Trophoblast cell (in vitro differentiated cells and primary cell): ENCODE data around the gene NLRX1.

Source experiments
- DNase-seq, 2 donors: peaks; one replicate each; pipeline ENCODE4 v3.0.0-alpha.2; 2016
- H2AFZ ChIP-seq: 2 replicates; pipeline ENCODE4 v1.6.1; 2013; ENCODE audit warnings: low read length, moderate library complexity, mild to moderate bottlenecking; ENCODE audit not compliant: insufficient read depth, poor library complexity
- H2AK5ac ChIP-seq: 2 replicates; pipeline ENCODE4 v1.6.1; 2013; ENCODE audit warnings: mild to moderate bottlenecking, low read length
- H2BK120ac ChIP-seq: 2 replicates; pipeline ENCODE4 v1.6.1; 2013; ENCODE audit warnings: low read length, mild to moderate bottlenecking, moderate library complexity; ENCODE audit not compliant: insufficient read depth, poor library complexity
- H2BK12ac ChIP-seq: 2 replicates; pipeline ENCODE4 v1.6.1; 2013; ENCODE audit warnings: mild to moderate bottlenecking, low read length, moderate library complexity
- H2BK5ac ChIP-seq: 2 replicates; pipeline ENCODE4 v1.6.1; 2013; ENCODE audit warnings: low read length, low read depth, moderate library complexity, mild to moderate bottlenecking; ENCODE audit not compliant: poor library complexity
- H3K14ac ChIP-seq: 2 replicates; pipeline ENCODE4 v1.6.1; 2013; ENCODE audit warnings: mild to moderate bottlenecking, low read length
- H3K18ac ChIP-seq: 2 replicates; pipeline ENCODE4 v1.6.1; 2013; ENCODE audit warnings: mild to moderate bottlenecking, low read length
- H3K23ac ChIP-seq: 2 replicates; pipeline ENCODE4 v1.6.1; 2013; ENCODE audit warnings: low read length
- H3K27ac ChIP-seq: 2 replicates; pipeline ENCODE4 v1.5.1; 2013; ENCODE audit warnings: low read depth, mild to moderate bottlenecking, inconsistent platforms, low read length, moderate library complexity
- H3K27me3 ChIP-seq: 2 replicates; pipeline ENCODE4 v1.6.1; 2013; ENCODE audit warnings: inconsistent platforms, mild to moderate bottlenecking, low read length, moderate library complexity; ENCODE audit not compliant: insufficient read depth
- H3K36me3 ChIP-seq, 2 experiments: 1 replicate in 1 of 2; 2 replicates in 1 of 2; pipeline ENCODE4 v1.6.1; 2013; ENCODE audit warnings: low read length in 2 of 2, mild to moderate bottlenecking in 2 of 2, moderate library complexity in 1 of 2; ENCODE audit not compliant: insufficient read depth in 2 of 2, control insufficient read depth in 1 of 2
- H3K4ac ChIP-seq: 2 replicates; pipeline ENCODE4 v1.6.1; 2013; ENCODE audit warnings: low read depth, mild to moderate bottlenecking, low read length, moderate library complexity
- H3K4me1 ChIP-seq, 2 experiments: 1 replicate in 1 of 2; 2 replicates in 1 of 2; pipeline ENCODE4 v1.6.1; 2013; ENCODE audit warnings: low read length in 2 of 2, mild to moderate bottlenecking in 2 of 2, moderate library complexity in 1 of 2; ENCODE audit not compliant: insufficient read depth in 2 of 2, control insufficient read depth in 1 of 2
- H3K4me2 ChIP-seq: 2 replicates; pipeline ENCODE4 v1.6.1; 2013; ENCODE audit warnings: inconsistent platforms, mild to moderate bottlenecking, low read length, moderate library complexity
- H3K4me3 ChIP-seq: 2 replicates; pipeline ENCODE4 v1.5.1; 2013; ENCODE audit warnings: mild to moderate bottlenecking, low read depth, low read length, inconsistent platforms
- H3K79me1 ChIP-seq: one replicate; pipeline ENCODE4 v1.6.1; 2013; ENCODE audit warnings: low read length
- H3K79me2 ChIP-seq: 2 replicates; pipeline ENCODE4 v1.6.1; 2013; ENCODE audit warnings: low read length, mild to moderate bottlenecking; ENCODE audit not compliant: control insufficient read depth, insufficient read depth, poor library complexity
- H3K9ac ChIP-seq: 2 replicates; pipeline ENCODE4 v1.6.1; 2013; ENCODE audit warnings: mild to moderate bottlenecking, low read length
- H3K9me3 ChIP-seq: 2 replicates; pipeline ENCODE4 v1.6.1; 2013; ENCODE audit warnings: low read depth, mild to moderate bottlenecking, control low read depth, inconsistent platforms, low read length; ENCODE audit not compliant: insufficient read depth
- H4K12ac ChIP-seq: 2 replicates; pipeline ENCODE4 v1.6.1; 2013; ENCODE audit warnings: low read depth, mild to moderate bottlenecking, low read length, moderate library complexity
- H4K8ac ChIP-seq: 2 replicates; pipeline ENCODE4 v1.6.1; 2013; ENCODE audit warnings: low read depth, mild to moderate bottlenecking, low read length, moderate library complexity
- H4K91ac ChIP-seq: one replicate; pipeline ENCODE4 v1.6.1; 2013; ENCODE audit warnings: low read depth, mild to moderate bottlenecking, low read length, moderate library complexity
- WGBS: extraction: QIAGEN DNeasy Blood & Tissue Kit; methylation state at CpG from one replicate; pipeline ENCODE4 v1.1.7; 2013; ENCODE audit warnings: missing lambda C conversion rate; ENCODE audit not compliant: insufficient read length, insufficient coverage; ENCODE audit errors: extremely low coverage; 5-methylcytosine and 5-hydroxymethylcytosine counted together

Gene NLRX1

GRCh38 chr11:119158467-119158866 is 10.1 kb upstream of the NLRX1 start:
- Histone ChIP-seq H3K23ac (no peak overlapping the region), H2BK12ac (no peak overlapping the region), H3K9ac (no peak overlapping the region), H4K12ac (no peak overlapping the region), H2BK5ac (no peak overlapping the region), H2AK5ac (no peak overlapping the region), H3K4me1 (no peaks in the 10 kb centered on the region), H3K18ac (no peak overlapping the region), H2BK120ac (no peak overlapping the region), H3K4ac (no peak overlapping the region), H4K8ac (no peak overlapping the region), H3K4me3 (no peak overlapping the region), H3K79me1 (no peaks in the 10 kb centered on the region), H3K36me3 (no peaks in the 10 kb centered on the region), H3K27ac (no peak overlapping the region), H3K9me3 (no peaks in the 10 kb centered on the region), H3K79me2 (no peaks in the 10 kb centered on the region), H4K91ac (no peak overlapping the region), H2AFZ (no peak overlapping the region), H3K14ac (no peak overlapping the region), H3K4me2 (no peak overlapping the region), H3K27me3 (no peaks in the 10 kb centered on the region)
- DNase-seq = no peak
- no CpG with 5 or more reads among the region's 13 CpGs for WGBS

DNA sequence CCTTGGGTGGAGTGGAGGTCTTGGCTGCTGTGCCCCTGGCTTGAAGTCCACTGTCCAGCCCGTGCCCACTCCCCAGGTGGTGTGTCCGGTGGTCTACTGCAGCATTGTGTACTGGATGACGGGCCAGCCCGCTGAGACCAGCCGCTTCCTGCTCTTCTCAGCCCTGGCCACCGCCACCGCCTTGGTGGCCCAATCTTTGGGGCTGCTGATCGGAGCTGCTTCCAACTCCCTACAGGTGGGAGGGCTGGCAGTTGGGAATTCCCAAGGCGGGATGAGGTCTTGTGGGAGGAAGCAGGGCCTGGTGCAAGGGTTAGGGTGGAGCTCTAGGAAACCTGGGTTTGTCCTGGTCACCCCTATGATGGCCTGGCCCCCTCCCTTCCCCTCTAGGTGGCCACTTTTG is 8.4 kb upstream of the NLRX1 start:
- Histone ChIP-seq H3K27me3 (no peaks in the 10 kb centered on the region), H3K4ac (no peak overlapping the region), H2BK5ac (no peak overlapping the region), H3K36me3 (no peaks in the 10 kb centered on the region), H2AK5ac (no peak overlapping the region), H2BK120ac (no peak overlapping the region), H3K79me2 (no peaks in the 10 kb centered on the region), H3K18ac (no peak overlapping the region), H4K12ac (no peak overlapping the region), H2BK12ac (no peak overlapping the region), H3K79me1 (no peaks in the 10 kb centered on the region), H4K91ac (no peak overlapping the region), H3K9ac (no peak overlapping the region), H3K23ac (no peak overlapping the region), H3K4me2 (no peak overlapping the region), H3K4me1 (no peaks in the 10 kb centered on the region), H3K14ac (no peak overlapping the region), H2AFZ (no peak overlapping the region), H3K9me3 (no peaks in the 10 kb centered on the region), H4K8ac (no peak overlapping the region), H3K4me3 (no peak overlapping the region), H3K27ac (no peak overlapping the region)
- DNase-seq = no peak
- no CpG with 5 or more reads among the region's 9 CpGs for WGBS

DNA sequence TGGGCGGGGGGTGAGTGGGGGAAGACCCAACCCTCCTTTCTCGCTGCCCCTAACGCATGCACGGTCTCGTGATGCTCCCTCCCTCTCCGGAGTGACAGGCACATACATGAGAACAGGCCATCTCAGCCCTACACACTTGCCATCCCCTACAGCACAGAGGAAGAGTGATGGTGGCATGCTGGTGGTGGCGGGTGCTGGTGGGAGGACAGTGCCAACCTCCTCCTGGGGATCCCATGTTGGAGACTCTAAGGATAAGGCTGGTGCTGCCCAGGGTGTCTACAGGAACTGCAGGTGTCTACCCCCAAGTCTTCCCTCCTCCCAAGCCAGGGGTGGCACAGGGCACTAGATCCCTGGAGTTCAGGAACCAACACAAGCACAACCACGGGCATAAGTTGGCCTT is 6.7 kb upstream of the NLRX1 start:
- no peak overlapping the region for H3K27ac ChIP-seq
- no peak overlapping the region for H3K9ac ChIP-seq
- no peak overlapping the region for H4K8ac ChIP-seq
- H3K9me3 ChIP-seq = no peaks in the 10 kb centered on the region
- no peak overlapping the region for H3K14ac ChIP-seq
- no peaks in the 10 kb centered on the region for H3K36me3 ChIP-seq
- H2BK5ac ChIP-seq = no peak overlapping the region
- H3K23ac ChIP-seq = no peak overlapping the region
- no peak overlapping the region for H4K12ac ChIP-seq
- no peak overlapping the region for H4K91ac ChIP-seq
- H2AFZ ChIP-seq = no peak overlapping the region
- H3K79me2 ChIP-seq = no peaks in the 10 kb centered on the region
- H3K79me1 ChIP-seq = no peaks in the 10 kb centered on the region
- no peak overlapping the region for H3K4me3 ChIP-seq
- H3K4me1 ChIP-seq = peaks cover 0 to 2% of the 10 kb centered on the region in 2 experiments
- no peak overlapping the region for H2BK12ac ChIP-seq
- H2AK5ac ChIP-seq = no peak overlapping the region
- no peaks in the 10 kb centered on the region for H3K27me3 ChIP-seq
- DNase-seq = no peak
- no CpG with 5 or more reads among the region's 8 CpGs for WGBS
- no peak overlapping the region for H3K18ac ChIP-seq
- no peak overlapping the region for H3K4ac ChIP-seq
- no peak overlapping the region for H3K4me2 ChIP-seq
- no peak overlapping the region for H2BK120ac ChIP-seq

- Histone ChIP-seq H3K27me3 (no peaks in the 10 kb centered on the region), H3K36me3 (no peaks in the 10 kb centered on the region), H2AK5ac (no peak overlapping the region), H3K14ac (no peak overlapping the region), H3K9me3 (no peaks in the 10 kb centered on the region), H3K4me1 (peaks cover 5 to 8% of the 10 kb centered on the region in 2 experiments), H2BK12ac (no peak overlapping the region), H3K79me1 (peaks cover 8% of the 10 kb centered on the region), H3K18ac (no peak overlapping the region), H4K91ac (no peak overlapping the region), H3K27ac (no peak overlapping the region), H3K79me2 (peaks cover 5% of the 10 kb centered on the region), H2BK120ac (no peak overlapping the region), H2AFZ (no peak overlapping the region), H4K12ac (no peak overlapping the region), H3K4me2 (no peak overlapping the region), H3K9ac (no peak overlapping the region), H3K4ac (no peak overlapping the region), H4K8ac (no peak overlapping the region), H3K23ac (no peak overlapping the region), H2BK5ac (no peak overlapping the region), H3K4me3 (no peak overlapping the region)
- WGBS = no CpG with 5 or more reads among the region's 8 CpGs
- DNase-seq = peak; percentile 21 to 28
These were observed 2.0 kb upstream of the NLRX1 start for GRCh38 chr11:119166368-119167076.
